ENCODE data around the gene SIAE. TPM values are rescaled to one million over a fixed set of nuclear protein-coding genes. Genes with fewer than 3 reads are reported as not detected.

SIAE gene
- total and polyA plus RNA-seq, 2 donors (not counting 1 experiment from before 2014, with no cell fraction given) = 28.9 to 67.0 TPM

GRCh38 chr11:124586238-124586860 lies 87.2 kb downstream of the SIAE start:
- no peak overlapping the region for H2AFZ ChIP-seq (ENCODE audit: low read length)
- H4K20me1 ChIP-seq (ENCODE audit: control insufficient read depth, extremely low read depth, insufficient read depth, low read length) = no peaks in the 10 kb centered on the region
- H3K9me3 ChIP-seq (ENCODE audit: control insufficient read depth, insufficient read depth, low read depth, low read length) = no peaks in the 10 kb centered on the region
- no peak for TF ChIP-seq EZH2 (IDR thresholded peaks at IDR 0.05; ENCODE audit: low read length, missing control alignments)
- TF ChIP-seq CTCF (conservative IDR thresholded peaks at IDR 0.05 in 1 of 2, IDR thresholded peaks at IDR 0.05 in 1 of 2; ENCODE audit: low read depth in 1 of 2, low read length in 2 of 2) = peak; percentile 66 to 69
- H3K27ac ChIP-seq (ENCODE audit: insufficient read depth, low read length) = no peak overlapping the region
- H3K4me3 ChIP-seq (replicated peaks in 1 of 4; ENCODE audit: control extremely low read depth in 1 of 4, insufficient read depth in 1 of 4, low read depth in 3 of 4, low read length in 4 of 4) = no peak overlapping the region
- no peak overlapping the region for H3K4me2 ChIP-seq (ENCODE audit: extremely low read depth, insufficient read depth, low read length)
- H3K36me3 ChIP-seq (ENCODE audit: control insufficient read depth, insufficient read depth, low read length) = no peaks in the 10 kb centered on the region
- H3K4me1 ChIP-seq (ENCODE audit: control insufficient read depth, extremely low read depth, insufficient read depth, low read length) = no peaks in the 10 kb centered on the region
- peak; percentile 32 to 72 for DNase-seq (ENCODE audit: low read depth in 2 of 2)
- no peaks in the 10 kb centered on the region for H3K79me2 ChIP-seq (ENCODE audit: control insufficient read depth, insufficient read depth, low read length)
- H3K9ac ChIP-seq (ENCODE audit: insufficient read depth, low read length) = no peak overlapping the region
- H3K27me3 ChIP-seq (ENCODE audit: control insufficient read depth, insufficient read depth, low read length) = no peaks in the 10 kb centered on the region

GRCh38 chr11:124584681-124585372 lies 88.7 kb downstream of the SIAE start:
- Histone ChIP-seq H3K27me3 (ENCODE audit: control insufficient read depth, insufficient read depth, low read length) (no peaks in the 10 kb centered on the region), H4K20me1 (ENCODE audit: control insufficient read depth, extremely low read depth, insufficient read depth, low read length) (no peaks in the 10 kb centered on the region), H3K4me1 (ENCODE audit: control insufficient read depth, extremely low read depth, insufficient read depth, low read length) (no peaks in the 10 kb centered on the region), H3K9ac (ENCODE audit: insufficient read depth, low read length) (no peak overlapping the region), H3K36me3 (ENCODE audit: control insufficient read depth, insufficient read depth, low read length) (no peaks in the 10 kb centered on the region), H3K79me2 (ENCODE audit: control insufficient read depth, insufficient read depth, low read length) (no peaks in the 10 kb centered on the region), H3K9me3 (ENCODE audit: control insufficient read depth, insufficient read depth, low read depth, low read length) (no peaks in the 10 kb centered on the region), H3K4me2 (ENCODE audit: extremely low read depth, insufficient read depth, low read length) (no peak overlapping the region), H3K27ac (ENCODE audit: insufficient read depth, low read length) (no peak overlapping the region), H2AFZ (ENCODE audit: low read length) (no peak overlapping the region), H3K4me3 (replicated peaks in 1 of 4; ENCODE audit: control extremely low read depth in 1 of 4, insufficient read depth in 1 of 4, low read depth in 3 of 4, low read length in 4 of 4) (no peak overlapping the region)
- DNase-seq (ENCODE audit: low read depth in 2 of 2) = no peak
- TF ChIP-seq EZH2 (IDR thresholded peaks at IDR 0.05; ENCODE audit: low read length, missing control alignments) (no peak), CTCF (conservative IDR thresholded peaks at IDR 0.05 in 1 of 2, IDR thresholded peaks at IDR 0.05 in 1 of 2; ENCODE audit: low read depth in 1 of 2, low read length in 2 of 2) (no peak)

- Histone ChIP-seq H3K4me2 (ENCODE audit: extremely low read depth, insufficient read depth, low read length) (no peak overlapping the region), H2AFZ (ENCODE audit: low read length) (no peak overlapping the region), H3K36me3 (ENCODE audit: control insufficient read depth, insufficient read depth, low read length) (no peaks in the 10 kb centered on the region), H3K9ac (ENCODE audit: insufficient read depth, low read length) (no peak overlapping the region), H4K20me1 (ENCODE audit: control insufficient read depth, extremely low read depth, insufficient read depth, low read length) (no peaks in the 10 kb centered on the region), H3K4me1 (ENCODE audit: control insufficient read depth, extremely low read depth, insufficient read depth, low read length) (no peaks in the 10 kb centered on the region), H3K4me3 (replicated peaks in 1 of 4; ENCODE audit: control extremely low read depth in 1 of 4, insufficient read depth in 1 of 4, low read depth in 3 of 4, low read length in 4 of 4) (no peak overlapping the region), H3K27ac (ENCODE audit: insufficient read depth, low read length) (no peak overlapping the region), H3K79me2 (ENCODE audit: control insufficient read depth, insufficient read depth, low read length) (no peaks in the 10 kb centered on the region), H3K27me3 (ENCODE audit: control insufficient read depth, insufficient read depth, low read length) (no peaks in the 10 kb centered on the region), H3K9me3 (ENCODE audit: control insufficient read depth, insufficient read depth, low read depth, low read length) (no peaks in the 10 kb centered on the region)
- DNase-seq (ENCODE audit: low read depth in 2 of 2) = no peak
- TF ChIP-seq CTCF (conservative IDR thresholded peaks at IDR 0.05 in 1 of 2, IDR thresholded peaks at IDR 0.05 in 1 of 2; ENCODE audit: low read depth in 1 of 2, low read length in 2 of 2) = no peak
- no peak for TF ChIP-seq EZH2 (IDR thresholded peaks at IDR 0.05; ENCODE audit: low read length, missing control alignments)
Observed at GRCh38 chr11:124583781-124584180, 89.8 kb downstream of the SIAE start.

Other genes starting within 250 kb of the SIAE start
- gene OR8B4, start 248.9 kb downstream of the SIAE start, total RNA-seq = not detected in 2 replicates
- not detected in 2 replicates for gene OR8B4, start 248.9 kb downstream of the SIAE start, polyA plus RNA-seq
- gene OR8B8, start 228.0 kb downstream of the SIAE start, total RNA-seq = not detected in 2 replicates
- gene OR8B8, start 228.0 kb downstream of the SIAE start, polyA plus RNA-seq = not detected in 2 replicates
- gene OR8B12, start 130.1 kb downstream of the SIAE start, total RNA-seq = not detected in 2 replicates
- gene OR8B12, start 130.1 kb downstream of the SIAE start, polyA plus RNA-seq = not detected in 2 replicates
- gene OR8A1, start 103.7 kb downstream of the SIAE start, total RNA-seq = not detected in 2 replicates
- not detected in 2 replicates for gene OR8A1, start 103.7 kb downstream of the SIAE start, polyA plus RNA-seq
- gene PANX3, start 62.3 kb downstream of the SIAE start, total RNA-seq = not detected in 2 replicates
- gene PANX3, start 62.3 kb downstream of the SIAE start, polyA plus RNA-seq = not detected in 2 replicates
- gene TBRG1, start 50.9 kb downstream of the SIAE start, total RNA-seq = 30.0 and 36.2 TPM in 2 replicates
- gene TBRG1, start 50.9 kb downstream of the SIAE start, polyA plus RNA-seq = 21.6 and 31.0 TPM in 2 replicates
- 10.0 and 18.0 TPM in 2 replicates for gene SPA17, start 165 bp upstream of the SIAE start, total RNA-seq
- gene SPA17, start 165 bp upstream of the SIAE start, polyA plus RNA-seq = 19.1 and 27.0 TPM in 2 replicates
- 0.17 TPM in 1 of 2 replicates, not detected in the other for gene NRGN, start 66.2 kb upstream of the SIAE start, total RNA-seq
- gene NRGN, start 66.2 kb upstream of the SIAE start, polyA plus RNA-seq = 4.9 and 10.8 TPM in 2 replicates
- not detected in 2 replicates for gene VSIG2, start 78.5 kb upstream of the SIAE start, total RNA-seq
- gene VSIG2, start 78.5 kb upstream of the SIAE start, polyA plus RNA-seq = 0.06 TPM in 1 of 2 replicates, not detected in the other
- gene ESAM, start 88.6 kb upstream of the SIAE start, total RNA-seq = under 0.01 and 0.26 TPM in 2 replicates
- 0.10 and 2.7 TPM in 2 replicates for gene ESAM, start 88.6 kb upstream of the SIAE start, polyA plus RNA-seq
- gene MSANTD2, start 126.7 kb upstream of the SIAE start, total RNA-seq = 6.2 and 6.3 TPM in 2 replicates
- 5.6 and 6.6 TPM in 2 replicates for gene MSANTD2, start 126.7 kb upstream of the SIAE start, polyA plus RNA-seq
- 11.6 and 25.4 TPM in 2 replicates for gene ROBO3, start 191.7 kb upstream of the SIAE start, total RNA-seq
- 7.2 and 8.8 TPM in 2 replicates for gene ROBO3, start 191.7 kb upstream of the SIAE start, polyA plus RNA-seq
- gene ROBO4, start 224.1 kb upstream of the SIAE start, total RNA-seq = 0.26 and 0.66 TPM in 2 replicates
- 0.45 and 0.63 TPM in 2 replicates for gene ROBO4, start 224.1 kb upstream of the SIAE start, polyA plus RNA-seq
- gene HEPN1, start 245.5 kb upstream of the SIAE start, total RNA-seq = not detected in 2 replicates
- not detected in 2 replicates for gene HEPN1, start 245.5 kb upstream of the SIAE start, polyA plus RNA-seq

Data from fibroblast of lung (primary cell).